HPDE6-E6E7 (cell line): Measurements from ENCODE around the gene CNN2.
A peak's percentile ranks its signal among the peaks of the same experiment; 100 is the strongest.

Source experiments
- DNase-seq: peaks from one replicate; pipeline ENCODE4 v3.0.0; 2011; ENCODE audit warnings: missing footprints; ENCODE audit errors: extremely low spot score

Gene CNN2

GRCh38 chr19:1064661-1065605, 38.5 kb downstream of the CNN2 start:
- peak; percentile 67 for DNase-seq

GRCh38 chr19:1065606-1066109, 39.2 kb downstream of the CNN2 start:
- DNase-seq: no peak

GRCh38 chr19:1066251-1066747, 39.9 kb downstream of the CNN2 start:
- no peak for DNase-seq

- no peak for DNase-seq
These were observed 40.4 kb downstream of the CNN2 start, which contains the start of gene ARHGAP45 for GRCh38 chr19:1066748-1067340. Gene ARHGAP45 (plus strand): TSS chr19:1067167. CDS start chr19:1067406, 239 bp downstream.

GRCh38 chr19:1067341-1067957, 41.0 kb downstream of the CNN2 start:
- no peak for DNase-seq

GRCh38 chr19:1068009-1069001, 41.9 kb downstream of the CNN2 start:
- no peak for DNase-seq

GRCh38 chr19:1069009-1069779, 42.8 kb downstream of the CNN2 start:
- DNase-seq: no peak

GRCh38 chr19:1070576-1070930, 44.1 kb downstream of the CNN2 start:
- no peak for DNase-seq

- no peak for DNase-seq
These were observed 44.8 kb downstream of the CNN2 start for GRCh38 chr19:1070931-1071791.

- no peak for DNase-seq
These were observed 46.1 kb downstream of the CNN2 start for GRCh38 chr19:1072371-1073015.

- DNase-seq: no peak
These were observed 46.9 kb downstream of the CNN2 start for GRCh38 chr19:1073063-1073955.

GRCh38 chr19:1073956-1074517, 47.6 kb downstream of the CNN2 start:
- no peak for DNase-seq

- peak; percentile 93 for DNase-seq
These were observed 48.3 kb downstream of the CNN2 start for GRCh38 chr19:1074544-1075283.

- no peak for DNase-seq
These were observed 49.6 kb downstream of the CNN2 start for GRCh38 chr19:1076046-1076386.

GRCh38 chr19:1076951-1077350, 50.5 kb downstream of the CNN2 start:
- no peak for DNase-seq

GRCh38 chr19:1079566-1080111, 53.2 kb downstream of the CNN2 start:
- no peak for DNase-seq
